Amygdala (tissue), 56 donors: ENCODE data around the gene COMMD9.
"Not testable (repeated sequence)": the region's sequence is repeated elsewhere in the genome, so short reads cannot be mapped to it uniquely, and the experiment has no call there.

Source experiments
- DNase-seq, 56 donors: peaks; one replicate each; lab custom pipeline; 2025; lab: John Stamatoyannopoulos, UW

The COMMD9 gene

DNA sequence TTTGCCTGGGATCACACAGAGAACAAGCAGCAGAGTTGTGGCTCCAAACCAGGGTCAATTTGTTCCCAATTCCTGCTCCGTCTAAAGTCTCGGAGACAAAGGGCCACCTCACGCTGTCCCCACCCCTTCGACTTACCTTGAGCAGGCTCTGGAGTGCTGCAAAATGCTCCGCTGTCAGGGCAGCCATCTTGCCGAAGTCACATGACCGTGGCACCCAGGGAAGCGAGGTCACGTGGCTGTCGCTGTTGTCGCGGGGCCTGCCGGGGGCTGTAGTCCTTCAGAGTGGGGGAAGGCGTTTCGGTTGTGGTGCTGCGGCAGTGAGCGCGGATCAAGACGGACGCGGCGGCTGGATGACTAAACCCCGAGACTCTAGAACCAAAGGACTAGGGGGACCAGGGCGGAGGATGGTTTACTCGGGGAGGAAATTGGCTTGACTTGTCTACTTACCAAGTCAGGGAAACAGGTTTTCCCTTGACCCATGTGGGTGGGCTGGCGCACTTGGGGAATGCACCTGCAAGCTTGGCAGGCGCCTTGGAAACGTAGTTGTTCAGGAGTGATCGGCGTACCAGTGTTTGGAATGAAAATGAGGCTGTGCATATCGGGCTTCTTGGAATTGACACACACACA is at the start of gene COMMD9:
Gene COMMD9 (minus strand): TSS at position 199 of the 627 bp plus-strand sequence. CDS start 12 bp downstream, at position 187.
- peak; percentile 61 to 98 (median 92) for DNase-seq

DNA sequence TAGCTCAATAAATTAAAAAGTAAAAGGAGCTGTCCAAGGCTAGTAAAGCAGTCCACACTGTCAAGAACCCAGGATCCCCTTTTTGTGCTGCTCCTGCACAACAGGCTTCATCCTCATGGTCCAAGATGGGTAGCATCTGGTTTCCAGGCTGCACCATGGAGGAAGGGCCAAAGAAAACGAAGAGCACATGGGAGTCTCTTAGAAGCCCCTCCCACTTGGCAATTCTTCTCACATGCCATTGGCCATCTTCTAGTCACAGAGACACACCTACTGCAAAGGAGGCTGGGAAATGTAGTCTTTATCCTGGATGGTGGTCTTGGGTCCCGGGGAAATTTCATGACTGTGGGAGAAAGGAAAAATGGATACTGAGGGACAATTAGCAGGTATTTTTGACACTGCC is 44.7 kb upstream of the COMMD9 start:
- DNase-seq = no peak

DNA sequence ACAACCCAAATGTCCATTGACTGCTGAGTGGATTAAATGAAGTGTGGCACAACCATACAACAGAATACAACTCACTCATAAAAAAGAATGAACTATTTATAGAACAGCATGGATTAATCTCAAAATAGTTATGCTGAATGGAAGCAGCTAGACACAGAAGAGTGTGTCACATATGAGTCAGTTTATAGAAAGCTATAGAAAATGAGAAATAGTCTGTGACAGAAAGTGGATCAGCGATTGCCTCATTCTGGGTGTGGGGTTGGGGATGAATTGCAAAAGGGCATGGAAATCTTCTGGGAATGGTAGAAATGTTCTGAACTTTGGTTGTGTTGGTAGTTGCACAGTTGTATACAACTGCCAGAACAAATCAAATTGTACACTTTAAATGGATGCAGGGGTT is 44.2 kb upstream of the COMMD9 start:
- no peak for DNase-seq

DNA sequence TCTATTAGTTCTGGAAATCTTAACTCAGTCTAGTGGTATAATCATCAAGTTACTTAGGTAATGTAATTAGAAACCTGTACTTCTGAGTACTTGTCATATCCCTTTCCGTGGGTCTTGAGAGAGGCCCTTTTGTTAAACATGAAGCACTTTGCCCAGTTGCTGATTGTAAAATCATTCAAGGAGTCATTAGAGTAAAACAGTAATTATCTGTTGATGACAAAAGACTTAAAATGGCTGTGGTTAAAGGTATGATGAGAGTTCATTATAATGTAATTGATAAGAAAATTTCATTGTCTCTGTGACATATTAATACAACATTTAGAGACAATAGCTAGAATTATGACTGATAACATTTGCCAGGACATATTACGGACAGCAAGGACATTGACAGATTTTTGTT is 41.2 kb upstream of the COMMD9 start:
- DNase-seq = no peak

DNA sequence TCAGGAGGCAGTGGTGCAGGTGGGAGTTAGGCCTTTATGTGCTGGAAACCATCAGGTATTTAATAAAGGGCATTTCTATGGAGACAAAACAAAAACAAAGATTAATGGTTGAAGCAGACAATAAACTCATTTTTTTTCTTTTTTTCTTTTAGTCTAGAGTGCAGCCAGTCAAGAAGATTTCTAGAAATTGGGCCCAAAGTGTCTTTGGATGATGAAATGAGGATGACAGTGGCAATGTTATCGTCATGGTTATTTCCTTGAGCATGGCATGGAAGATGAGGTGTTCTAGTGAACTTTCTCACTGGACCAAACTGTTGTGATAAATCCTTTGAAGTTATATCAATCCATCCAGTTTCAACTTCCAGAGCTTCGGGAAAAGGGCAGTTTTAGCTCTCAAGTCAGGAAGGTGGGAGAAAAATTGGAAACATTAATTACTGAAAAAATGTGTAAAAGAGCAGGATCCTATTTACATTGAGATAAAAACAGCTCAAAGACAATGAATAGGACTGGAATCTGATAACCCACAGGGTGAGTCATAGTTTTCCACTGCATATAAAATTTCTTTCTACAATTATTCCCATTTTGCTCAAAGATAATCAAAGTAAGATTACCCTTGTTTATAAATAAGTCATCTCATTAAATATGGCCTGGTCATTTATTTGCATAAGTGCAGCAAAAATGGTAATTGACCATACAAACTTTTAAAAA is 39.9 kb upstream of the COMMD9 start:
- DNase-seq = no peak

DNA sequence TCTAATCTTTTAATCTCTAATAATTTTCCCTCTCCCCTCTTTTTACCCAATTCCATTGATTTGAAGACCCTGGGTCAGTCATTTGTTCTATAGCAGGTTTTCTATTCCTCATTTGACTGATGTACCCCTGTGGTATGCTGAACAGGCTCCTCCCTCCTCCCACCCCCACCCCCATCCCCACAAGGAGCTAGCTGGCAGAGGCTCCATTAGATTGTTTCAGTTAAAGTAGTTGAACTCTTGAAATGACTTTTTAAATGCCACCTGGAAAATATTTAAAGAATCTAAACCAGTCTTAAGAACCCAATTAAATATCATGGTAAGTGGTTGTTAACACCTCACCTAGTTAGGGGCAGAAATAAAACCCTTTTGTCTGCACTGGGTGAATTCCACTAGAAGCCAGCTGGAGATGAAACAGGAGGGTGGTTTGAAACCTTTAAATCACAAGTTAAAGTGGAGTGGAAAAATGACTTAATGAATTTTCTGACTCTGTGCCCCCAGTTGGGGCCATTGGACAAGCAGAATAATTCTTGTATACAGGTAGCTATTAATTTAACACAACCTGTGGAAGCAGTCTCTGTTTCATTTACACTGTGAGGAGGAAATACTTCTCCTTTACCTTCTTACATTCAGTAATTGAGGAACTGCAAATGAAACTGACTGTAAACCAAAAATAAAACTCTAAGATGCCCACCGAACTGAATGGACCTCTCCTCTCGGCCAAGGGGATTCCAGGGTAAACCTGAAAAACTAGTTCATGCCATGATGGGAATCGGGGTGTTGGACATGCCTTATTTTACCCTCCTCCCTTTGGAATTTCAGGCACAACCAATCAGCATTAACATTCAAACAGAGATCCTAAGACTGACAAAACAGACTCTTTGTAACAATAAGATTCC is 37.5 kb upstream of the COMMD9 start:
- DNase-seq = no peak

DNA sequence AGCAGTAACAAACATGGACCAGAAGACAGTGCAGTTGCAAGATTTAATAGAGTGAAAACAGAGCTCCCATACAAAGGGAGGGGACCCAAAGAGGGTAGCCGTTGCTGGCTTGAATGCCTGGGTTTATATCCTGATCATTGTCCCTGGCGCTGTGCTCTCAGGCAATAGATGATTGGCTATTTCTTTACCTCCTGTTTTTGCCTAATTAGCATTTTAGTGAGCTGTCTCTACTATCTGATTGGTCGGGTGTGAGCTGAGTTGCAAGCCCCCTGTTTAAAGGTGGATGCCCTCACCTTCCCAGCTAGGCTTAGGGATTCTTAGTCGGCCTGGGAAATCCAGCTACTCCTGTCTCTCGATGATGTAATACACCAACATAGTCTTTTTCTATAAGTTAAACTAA is 36.2 kb upstream of the COMMD9 start:
- not testable (repeated sequence) for DNase-seq

DNA sequence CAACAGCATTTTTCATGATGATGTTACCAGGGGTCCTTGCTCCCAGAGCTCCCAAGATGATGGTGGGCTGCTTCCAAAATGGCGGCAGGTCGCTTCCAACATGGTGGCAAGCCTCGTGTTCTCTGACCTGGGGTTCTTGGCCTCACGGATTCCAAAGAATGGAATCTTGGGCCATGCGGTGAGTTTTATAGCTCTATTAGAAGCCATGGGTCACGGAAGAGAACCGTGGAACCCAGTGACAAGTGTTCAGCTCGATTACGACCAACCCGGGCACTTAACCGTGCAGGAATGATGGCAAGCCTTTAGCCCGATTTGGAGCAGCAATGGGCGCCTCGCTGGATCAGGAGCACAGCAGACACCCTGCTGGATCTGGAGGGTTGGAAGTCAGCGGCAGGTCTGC is 35.7 kb upstream of the COMMD9 start:
- DNase-seq = not testable (repeated sequence)

DNA sequence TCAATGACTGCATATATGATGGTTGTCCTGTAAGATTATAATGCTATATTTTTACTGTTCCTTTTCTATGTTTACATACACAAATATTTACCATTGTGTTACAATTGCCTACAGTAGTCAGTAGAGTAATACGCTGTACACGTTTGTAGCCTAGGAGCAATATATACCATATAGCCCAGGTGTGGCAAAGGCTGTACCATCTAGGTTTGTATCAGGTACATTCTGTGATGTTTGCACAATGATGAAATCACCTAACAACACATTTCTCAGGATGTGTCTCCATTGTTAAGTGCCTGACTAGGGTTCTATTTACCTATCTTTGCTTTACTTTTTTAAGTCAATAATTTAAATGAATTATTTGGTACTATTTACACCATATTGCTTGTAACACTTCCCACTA is 28.8 kb upstream of the COMMD9 start:
- DNase-seq = no peak

DNA sequence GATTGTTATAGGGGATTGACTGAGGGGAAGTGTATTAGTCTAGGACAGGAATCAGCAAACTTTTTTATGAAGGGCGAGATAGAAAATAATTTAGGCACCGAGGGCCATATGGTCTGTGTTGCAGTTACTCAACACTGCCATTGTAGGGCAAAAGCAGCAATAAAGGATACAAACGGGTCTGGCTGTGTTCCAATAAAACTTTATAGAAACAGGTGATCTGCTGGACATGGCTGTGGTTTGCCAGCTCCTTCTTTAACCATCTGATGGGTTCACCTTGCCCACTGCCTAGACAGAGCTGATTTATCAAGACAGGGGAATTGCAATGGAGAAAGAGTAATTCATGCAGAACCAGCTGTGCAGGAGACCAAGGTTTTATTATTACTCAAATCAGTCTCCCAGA is 26.8 kb upstream of the COMMD9 start:
- no peak for DNase-seq

DNA sequence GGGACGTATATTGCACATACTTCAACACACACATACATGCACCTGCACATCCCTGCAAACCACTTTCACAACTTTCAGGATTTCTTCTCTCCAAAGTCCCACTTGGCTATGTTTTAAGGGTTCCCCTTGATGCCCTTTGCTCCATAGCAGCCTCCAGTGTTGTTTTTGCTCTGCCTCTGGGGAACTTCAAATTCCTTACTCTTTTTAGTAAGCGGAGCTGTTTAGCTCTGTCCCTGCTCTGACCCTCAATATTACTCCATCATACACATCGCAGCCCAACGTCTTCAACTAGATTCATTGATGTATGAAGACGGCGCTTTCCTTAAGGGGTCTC is 25.2 kb upstream of the COMMD9 start:
- no peak for DNase-seq

DNA sequence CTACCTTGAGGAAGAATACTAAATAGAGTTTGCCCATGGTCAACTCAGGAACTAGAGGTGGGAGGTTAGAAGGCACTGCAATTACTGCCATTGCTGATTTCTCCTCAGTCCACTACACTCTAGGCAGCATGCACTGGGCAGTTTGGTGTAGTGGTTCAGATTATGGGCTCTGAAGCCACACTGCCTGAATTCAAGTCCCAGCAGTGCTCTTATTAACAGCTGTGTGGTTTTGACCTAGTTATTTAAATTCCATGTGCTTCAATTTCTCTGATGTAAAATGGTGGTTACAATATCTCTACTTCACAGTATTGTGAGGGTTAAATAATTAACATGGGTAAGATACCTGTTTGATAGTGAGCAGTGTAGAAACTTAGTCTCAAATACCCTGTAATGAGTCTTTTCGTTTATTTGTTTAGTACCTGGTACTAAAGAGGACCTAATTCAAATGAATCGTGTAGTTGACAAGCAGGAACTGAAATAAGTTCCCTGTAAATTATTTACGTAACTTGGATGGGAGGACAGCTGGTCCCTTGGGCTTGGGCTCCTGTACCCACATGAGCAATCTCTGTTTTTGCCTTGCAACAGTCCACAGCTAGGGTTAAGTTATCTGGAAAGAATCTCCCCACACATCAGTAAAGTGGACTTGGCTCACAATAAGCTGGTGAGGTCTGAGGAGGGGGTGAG is 24.7 kb upstream of the COMMD9 start:
- DNase-seq = no peak

DNA sequence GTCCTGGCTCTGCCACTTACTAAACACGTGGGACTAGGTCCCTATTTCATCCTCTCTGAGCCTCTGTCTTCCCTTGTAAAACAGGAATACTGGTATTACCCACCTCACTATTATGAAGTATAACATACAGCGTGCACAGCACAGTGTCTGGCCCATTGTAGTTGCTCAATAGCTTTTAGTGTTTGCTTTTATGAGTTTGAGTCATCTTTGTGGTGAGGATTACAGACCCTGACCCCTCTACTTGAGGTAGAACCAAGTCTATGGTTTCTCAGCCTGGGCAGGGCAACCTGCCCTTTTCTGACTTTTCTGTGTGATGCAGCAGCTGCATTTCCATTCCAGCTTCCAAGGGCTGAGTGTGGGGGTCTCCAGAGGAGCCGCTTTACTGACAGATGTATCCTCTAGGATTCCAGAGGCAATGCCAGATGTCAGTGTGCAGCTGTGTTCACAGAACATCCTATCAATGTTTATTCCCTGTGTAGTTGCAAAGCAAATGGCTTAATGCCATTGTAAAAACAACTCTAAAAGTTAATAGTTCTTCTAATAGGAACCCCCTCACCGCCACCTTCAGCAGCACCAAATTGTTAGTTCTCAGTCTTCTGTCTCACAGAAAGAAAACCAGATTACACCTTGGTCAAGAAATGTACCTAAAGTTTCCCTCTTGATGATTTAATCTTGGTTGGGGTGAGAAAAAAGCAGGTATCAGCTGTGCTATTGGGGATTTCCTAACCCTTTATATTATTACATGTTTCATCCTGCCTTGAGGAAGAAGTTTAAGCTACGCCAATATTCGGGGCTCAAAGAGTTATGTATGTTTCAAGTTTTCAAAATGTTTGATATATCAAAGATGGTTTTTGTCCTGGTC is 23.6 kb upstream of the COMMD9 start:
- no peak for DNase-seq

DNA sequence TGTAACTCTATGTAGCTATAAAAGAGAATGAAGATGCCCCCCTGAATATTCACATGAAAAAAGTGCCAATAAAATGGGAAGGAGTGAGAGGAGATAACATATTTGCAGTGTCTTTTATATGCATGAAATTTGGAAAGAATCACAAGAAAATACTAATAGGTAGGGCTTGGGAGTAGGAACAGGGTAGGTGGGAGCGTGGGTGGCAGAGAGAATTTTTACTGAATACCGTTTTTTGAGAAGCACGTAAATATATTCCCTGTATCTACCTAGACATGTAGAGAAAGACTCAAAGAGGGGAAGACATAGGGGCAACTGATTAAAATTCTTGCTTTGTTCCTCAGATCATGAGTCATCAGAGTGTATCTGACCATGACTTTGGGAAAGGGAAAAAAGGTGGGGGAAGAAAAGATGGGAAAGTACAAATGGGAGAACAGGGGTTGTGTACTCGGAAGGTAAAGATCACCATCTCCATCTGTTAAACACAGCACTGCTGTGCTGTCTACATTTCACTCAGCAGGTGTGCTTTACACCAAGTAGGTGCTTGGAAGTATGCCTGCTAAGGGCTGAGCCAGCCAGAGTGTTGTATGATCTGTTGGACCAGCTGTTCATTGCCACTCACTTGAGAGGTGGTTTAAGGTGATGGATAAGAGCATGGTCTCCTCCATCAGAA is 22.8 kb upstream of the COMMD9 start:
- no peak for DNase-seq

DNA sequence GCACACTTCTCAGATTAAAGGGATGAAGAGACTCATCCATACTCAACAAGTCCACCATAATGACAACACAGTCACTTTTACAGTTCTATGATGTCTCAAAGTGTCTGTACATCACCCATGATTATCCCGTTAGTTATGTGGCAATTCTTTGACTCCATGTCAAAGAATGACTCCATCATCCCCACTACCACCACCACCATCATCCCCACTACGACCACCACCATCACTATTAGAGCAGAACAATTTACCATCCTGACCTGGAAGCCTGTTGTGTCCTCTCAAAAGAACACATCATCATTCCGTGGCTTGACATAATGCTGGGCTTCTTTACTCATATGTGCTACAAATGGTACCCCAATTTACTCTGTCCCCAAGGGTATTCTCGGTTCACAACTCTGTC is 20.6 kb upstream of the COMMD9 start:
- DNase-seq = peak in 2 of 56 donors; percentile 1 to 26

DNA sequence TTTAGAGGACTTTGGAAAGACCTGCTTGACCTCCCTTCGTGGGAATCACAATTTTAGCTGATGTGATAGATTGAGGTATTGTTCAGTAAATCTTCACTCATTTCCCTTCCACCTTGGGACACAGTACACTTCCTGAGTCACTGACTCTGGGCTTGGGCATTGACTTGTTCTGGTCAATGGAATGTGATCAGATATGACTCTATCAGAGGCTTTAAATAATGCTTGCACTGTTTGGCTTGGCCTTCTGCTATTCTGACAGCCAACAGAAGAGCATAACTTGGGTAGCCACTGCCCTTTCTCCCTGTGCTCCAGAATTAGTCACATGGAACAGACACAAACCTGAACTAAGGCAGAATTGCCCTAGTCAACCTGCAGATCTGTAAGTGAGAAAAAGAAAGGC is 19.4 kb upstream of the COMMD9 start:
- DNase-seq = no peak

DNA sequence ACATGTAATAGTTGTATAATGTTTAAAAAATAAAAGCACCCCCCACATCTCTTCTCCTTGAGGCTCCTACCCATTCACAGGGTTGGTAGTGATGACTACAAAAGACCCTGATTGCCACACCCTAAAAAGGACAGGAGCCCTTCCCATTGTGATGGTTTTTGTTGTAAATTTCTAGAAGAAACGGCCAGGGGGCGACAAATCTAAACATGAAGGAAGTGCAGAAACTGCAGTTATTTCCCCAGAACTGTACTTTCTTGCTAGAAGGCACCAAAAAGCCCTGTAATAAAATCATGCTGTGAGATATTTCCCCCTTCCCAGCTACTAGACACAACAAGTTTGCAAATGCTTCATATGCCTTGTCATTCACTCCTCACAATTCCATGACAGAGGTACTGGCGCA is 17.7 kb upstream of the COMMD9 start:
- DNase-seq = no peak

DNA sequence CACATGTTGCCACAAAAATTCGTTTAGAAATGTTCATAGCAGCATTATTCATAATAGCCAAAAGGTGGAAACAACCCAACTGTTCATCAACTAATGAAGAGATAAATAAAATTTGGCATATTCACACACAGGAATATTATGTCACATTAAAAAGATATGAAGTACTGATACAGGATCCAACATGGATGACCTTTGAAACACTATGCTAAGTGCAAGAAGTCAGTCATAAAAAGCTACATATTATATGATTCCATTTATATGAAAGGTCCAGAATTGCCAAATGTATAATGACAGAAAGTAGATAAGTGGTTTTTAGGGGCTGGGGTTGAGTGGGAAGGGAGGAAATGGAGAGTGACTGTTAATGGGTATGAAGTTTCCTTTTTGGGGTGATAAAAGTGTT is 15.8 kb upstream of the COMMD9 start:
- DNase-seq = no peak

DNA sequence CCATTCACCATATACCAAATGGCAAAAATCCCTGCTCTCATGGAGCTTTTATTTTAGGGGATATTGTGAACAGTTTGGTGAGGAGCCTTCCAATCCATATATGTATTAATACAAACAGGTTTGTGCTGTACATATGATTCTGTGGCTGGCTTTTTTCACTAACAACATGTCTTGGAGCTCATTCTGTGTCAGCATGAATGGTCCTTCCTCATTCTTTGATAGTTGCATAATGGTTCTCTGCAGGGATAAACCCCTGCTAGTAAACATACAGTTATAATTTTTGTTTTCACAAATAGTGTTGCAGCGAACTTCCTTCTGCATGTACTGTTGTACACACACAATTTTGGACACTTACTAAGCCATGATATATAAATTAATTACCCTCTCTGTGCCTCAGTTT is 15.1 kb upstream of the COMMD9 start:
- no peak for DNase-seq
